GOT3 (cell line): ENCODE results near the gene CD3G.
A peak's percentile ranks its signal among the peaks of the same experiment; 100 is the strongest.

Source experiments
- DNase-seq: peaks from one replicate; lab custom pipeline; 2025; ENCODE audit warnings: mixed read lengths; lab: John Stamatoyannopoulos, UW

CD3G gene

DNA sequence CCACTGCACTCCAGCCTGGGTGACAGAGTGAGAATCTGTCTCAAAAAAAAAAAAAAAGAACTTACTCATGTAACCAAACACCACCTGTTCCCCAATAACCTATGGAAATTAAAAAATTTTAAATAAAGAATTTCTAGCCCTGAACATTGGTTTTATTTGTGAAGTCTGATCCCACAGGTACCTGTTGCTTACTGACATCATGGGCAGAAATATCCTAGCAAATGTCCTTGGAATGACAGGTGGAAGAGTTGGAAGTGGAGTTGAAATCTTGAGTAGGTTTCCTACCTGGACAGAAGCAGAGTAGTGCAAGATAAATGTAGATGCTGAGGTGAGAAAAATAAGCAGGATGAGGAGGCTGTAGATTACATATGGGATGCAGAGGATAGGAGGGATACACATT lies 18.9 kb upstream of the CD3G start:
- DNase-seq = no peak

DNA sequence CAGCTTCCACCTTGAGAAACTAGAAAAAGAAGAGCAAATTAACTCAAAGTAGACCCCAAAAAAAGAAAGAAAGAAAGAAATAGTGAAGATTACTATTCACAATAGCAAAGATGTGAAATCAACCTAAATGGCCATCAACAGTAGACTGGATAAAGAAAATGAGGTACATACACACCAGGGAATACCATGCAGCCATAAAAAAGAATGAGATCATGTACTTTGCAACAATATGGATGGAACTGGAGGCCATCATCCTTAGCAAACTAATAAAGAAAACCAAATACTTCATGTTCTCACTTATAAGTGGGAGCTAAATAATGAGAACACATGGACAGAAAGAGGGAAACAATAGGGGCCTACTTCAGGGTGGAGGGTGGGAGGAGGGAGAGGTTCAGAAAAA lies 15.4 kb upstream of the CD3G start:
- DNase-seq = no peak

DNA sequence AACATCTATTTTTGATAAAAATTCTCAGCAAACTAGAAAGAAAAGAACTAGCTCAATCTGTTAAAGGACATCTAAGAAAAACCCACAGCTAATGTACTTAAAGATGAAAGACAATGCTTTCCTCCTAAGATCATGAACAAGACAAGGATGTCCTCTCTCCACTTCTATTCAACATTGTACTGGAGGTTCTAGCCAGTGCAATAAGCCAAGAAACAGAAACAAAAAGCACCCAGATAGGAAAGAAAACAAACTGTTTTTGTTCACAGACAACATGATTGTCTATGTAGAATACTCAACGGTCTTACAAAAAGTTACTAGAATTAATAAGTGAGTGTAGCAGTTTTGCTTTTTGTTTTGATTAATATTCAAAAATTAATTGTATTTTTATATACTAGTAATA lies 9.4 kb upstream of the CD3G start:
- DNase-seq = no peak

DNA sequence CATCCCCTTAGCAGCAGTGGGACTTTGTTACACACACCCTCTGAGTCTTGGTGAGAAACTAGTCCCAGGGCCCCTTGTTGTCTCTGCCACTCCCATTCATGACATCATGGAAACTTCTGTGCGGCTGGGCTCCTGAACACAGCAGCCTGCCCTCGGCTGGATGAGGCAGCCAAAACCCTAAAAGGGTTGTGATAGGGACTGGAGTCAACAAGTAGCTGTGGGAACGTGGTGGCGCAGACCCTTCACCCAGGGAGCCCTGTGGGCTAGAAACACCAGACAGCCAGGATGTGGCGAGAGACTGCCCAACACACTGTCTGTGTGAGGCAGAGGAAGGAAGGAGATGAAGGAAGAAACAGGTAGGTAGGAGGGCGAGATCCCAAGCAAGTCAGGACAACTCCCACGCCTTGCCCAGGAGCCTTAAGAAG lies 5.5 kb upstream of the CD3G start:
- DNase-seq = peak; percentile 17

DNA sequence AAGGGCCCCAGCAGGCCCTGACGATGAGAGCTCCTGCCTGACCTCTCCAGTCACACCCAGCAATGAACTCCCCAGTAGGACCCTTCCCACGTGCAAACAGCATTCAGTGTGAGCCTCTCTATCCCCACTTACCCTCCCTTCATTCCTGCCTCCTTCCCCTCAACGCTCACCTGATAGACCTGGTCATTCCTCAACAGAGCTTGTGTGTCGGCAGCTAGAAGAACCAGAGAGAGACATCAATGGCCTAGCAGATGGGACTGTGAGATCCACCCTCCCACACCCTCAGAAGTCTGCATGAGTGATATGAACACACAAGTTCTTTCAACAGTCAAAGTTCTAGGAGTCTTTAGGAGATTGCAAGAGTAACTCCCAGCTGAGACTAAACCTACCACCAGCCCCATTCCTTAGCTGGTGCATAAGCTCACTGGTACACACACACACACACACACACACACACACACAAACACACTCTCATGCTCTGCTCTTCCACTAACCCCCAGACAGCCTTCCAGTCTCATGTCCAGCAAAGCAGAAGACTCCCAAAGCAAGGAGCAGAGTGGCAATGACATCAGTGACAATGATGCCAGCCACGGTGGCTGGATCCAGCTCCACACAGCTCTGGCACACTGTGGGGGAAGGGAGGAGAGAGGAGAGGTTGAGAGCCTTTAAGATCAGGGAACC lies 4.7 kb upstream of the CD3G start:
- DNase-seq = no peak

DNA sequence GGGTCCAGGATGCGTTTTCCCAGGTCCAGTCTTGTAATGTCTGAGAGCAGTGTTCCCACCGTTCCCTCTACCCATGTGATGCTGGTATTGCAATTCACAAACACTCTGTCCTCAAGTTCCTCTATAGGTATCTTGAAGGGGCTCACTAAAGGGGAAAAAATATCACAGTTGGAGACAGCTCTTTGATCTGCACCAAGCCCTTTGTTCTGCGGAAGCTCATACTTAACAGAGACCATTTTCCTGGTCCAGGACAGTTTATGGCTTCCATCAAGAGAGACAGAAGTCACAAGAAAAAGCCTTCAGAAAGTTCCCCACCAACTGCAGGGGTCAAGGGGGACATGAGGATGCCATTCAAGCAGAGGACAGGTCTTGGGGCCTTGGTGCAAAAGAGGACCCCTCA lies 3.7 kb upstream of the CD3G start:
- DNase-seq = no peak

DNA sequence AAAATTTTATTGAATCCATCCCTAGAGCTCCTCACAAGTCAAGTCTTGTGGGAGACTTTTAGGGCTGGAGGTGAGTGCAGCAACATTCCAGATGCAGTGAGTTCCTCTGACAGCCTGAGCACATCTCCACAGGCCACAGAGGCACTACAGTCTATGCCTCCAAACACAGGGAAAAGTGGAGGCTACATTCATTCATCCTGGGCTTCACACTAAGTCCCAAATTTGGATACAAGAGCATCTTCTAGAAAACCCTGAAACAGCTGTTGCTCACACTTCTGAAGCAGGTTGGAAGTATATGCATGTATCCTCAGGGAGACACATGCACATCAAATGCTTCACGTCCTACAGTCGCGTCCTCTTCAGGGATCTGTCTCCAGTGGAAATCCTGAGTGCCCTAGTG lies 2.9 kb upstream of the CD3G start:
- no peak for DNase-seq

DNA sequence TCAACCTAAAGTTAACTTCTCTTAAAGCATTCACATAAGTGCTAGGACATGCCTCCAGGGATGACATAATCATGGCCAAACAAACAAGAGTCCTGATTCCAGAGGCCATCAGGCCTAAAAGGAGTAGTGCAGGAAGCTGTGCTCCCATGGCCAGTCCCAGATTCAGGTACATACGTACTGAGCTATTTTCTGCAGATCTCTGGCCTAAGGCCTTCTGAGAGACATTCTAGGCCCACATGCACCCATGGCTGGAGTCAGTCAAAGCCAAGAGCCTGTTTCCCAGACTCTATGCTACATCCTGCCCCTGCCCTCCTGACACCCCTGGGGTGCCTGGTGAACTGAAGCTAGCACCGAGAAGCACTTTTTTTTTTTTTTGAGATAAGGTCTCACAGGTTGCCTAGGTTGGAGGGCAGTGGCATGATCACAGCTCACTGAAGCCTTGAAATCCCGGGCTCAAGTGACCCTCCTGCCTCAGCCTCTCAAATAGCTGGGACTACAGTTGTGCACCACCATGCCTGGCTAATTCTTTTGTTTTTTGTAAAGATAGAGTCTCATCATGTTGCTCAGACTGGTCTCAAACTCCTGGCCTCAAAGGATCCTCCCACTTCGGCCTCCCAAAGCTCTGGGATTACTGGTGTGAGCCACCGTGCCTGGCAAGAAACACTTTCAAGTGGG lies 2.2 kb upstream of the CD3G start:
- DNase-seq = no peak

DNA sequence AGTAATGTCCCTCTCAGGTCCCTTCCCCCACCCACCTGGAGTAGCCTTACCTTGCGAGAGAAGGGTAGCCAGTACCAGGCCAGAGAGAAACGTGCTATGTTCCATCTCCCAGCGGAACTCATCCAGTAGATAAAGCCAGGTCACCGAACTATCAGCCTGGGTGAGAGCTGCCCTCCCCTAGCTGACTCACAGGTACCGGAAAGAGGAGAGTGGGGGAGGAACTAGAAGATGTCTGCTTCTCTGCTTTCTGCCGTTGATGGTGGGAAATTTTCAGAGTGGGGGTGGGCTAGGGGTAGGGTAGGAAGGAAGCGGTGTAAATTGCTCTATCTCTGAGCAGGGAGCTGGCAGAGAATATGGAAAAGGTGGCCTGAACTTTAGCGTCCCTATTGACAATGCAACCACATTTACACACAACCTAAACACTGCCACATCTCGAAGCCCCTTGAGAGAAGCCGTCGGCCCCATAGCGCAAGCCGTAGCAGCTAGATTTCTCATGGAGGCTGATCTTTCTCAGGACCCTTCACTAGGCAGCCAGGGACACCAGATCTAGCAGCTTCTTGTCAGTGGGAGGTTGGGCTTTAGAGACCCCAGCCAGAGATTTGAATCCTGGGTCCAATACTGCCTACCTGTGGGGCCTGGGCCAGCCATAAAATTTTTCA lies 1.5 kb upstream of the CD3G start, which contains the start of gene CD3D:
Gene CD3D, minus strand, starts transcription at position 203 of the 659 bp plus-strand sequence. Its CDS starts 98 bp downstream, at position 105.
- no peak for DNase-seq

DNA sequence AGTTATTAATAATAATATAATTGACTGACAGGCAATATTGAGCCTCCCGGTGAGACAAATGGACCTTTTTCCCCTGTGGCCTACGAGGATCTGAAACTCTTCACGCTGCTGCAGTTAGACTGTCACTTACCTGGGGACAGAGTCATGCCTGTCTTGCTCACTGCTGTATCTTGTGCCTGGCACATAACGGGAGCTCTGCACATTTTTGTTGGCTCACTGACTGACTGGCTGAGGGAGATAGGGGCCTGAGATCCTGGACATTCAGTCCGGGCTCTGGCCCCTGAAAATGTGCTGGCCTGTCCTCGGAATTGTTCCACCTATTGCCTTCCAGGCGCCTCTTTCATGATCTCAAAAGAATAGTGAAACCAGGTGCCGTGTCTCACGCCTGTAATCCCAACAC lies 896 bp upstream of the CD3G start:
- DNase-seq = no peak

DNA sequence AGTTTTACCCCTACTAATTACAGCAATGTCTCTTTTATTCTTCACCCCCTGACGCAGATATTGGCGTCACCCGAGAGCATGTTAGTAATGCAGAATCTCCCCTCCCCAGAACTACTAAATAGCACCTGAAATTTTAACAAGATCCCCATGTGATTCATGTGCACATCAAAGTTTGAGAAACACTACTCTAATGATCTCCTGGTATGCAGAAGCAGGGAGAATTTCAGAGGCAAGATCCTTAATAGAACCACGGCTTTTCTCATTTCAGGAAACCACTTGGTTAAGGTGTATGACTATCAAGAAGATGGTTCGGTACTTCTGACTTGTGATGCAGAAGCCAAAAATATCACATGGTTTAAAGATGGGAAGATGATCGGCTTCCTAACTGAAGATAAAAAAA lies 5.3 kb downstream of the CD3G start:
- no peak for DNase-seq

DNA sequence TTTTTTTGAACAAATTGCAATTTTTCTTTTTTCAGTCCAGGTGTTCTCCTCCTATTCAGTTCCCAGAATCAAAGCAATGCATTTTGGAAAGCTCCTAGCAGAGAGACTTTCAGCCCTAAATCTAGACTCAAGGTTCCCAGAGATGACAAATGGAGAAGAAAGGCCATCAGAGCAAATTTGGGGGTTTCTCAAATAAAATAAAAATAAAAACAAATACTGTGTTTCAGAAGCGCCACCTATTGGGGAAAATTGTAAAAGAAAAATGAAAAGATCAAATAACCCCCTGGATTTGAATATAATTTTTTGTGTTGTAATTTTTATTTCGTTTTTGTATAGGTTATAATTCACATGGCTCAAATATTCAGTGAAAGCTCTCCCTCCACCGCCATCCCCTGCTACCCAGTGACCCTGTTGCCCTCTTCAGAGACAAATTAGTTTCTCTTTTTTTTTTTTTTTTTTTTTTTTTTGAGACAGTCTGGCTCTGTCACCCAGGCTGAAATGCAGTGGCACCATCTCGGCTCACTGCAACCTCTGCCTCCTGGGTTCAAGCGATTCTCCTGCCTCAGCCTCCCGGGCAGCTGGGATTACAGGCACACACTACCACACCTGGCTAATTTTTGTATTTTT lies 9.1 kb downstream of the CD3G start:
- no peak for DNase-seq

DNA sequence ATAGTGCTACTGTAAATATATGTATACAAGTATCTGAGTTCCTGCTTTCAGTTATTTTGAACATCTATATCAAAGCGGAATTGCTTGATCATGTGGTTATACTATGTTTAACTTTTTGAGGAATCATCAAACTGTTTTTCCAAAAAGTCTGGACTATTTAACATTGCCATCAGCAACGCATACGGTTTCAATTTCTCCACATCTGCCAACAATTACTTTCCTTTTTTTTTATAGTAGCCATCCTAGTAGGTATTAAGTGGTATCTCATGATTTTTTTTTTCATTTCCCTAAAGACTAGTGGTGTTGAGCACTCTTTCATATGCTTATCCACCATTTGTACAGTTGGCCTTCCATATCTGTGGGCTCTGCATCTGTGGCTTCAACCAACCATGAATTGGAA lies 13.9 kb downstream of the CD3G start:
- DNase-seq = no peak

DNA sequence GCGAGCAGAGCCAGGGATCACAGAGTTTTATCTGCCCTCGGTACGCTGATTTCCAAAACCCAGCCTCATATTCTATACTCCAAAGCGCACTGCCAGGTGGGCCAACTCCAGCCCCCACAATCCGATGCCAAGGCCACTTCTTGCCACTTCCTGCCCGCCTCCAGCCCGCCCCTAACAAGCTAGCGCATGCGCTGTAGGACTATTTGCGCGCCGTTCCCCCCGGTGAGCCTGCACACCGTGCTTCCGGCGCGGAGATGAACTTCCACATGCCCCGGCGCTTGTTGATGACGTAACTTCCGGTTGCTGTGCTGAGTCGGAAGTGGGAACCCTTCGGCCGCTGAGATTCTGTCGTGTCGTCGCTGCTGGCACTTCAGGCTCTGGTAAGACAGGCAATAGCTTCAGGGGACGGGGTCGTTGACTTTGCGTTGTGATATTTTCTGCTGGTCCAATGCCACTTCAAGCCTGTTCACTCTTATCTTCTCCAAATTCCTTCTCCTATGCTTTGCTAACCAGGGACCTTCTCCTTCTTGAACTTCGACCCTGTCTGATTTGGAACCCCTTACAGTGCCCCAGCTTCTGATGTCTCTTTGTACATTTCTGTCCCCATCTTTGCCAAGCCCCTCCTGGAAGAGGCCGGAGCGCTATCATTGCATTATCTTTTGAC lies 15.3 kb downstream of the CD3G start, which contains the start of gene UBE4A:
Gene UBE4A, plus strand, starts transcription at position 306 of the 664 bp plus-strand sequence. CDS start 5,481 bp downstream, outside the sequence.
- DNase-seq = peak; percentile 47

DNA sequence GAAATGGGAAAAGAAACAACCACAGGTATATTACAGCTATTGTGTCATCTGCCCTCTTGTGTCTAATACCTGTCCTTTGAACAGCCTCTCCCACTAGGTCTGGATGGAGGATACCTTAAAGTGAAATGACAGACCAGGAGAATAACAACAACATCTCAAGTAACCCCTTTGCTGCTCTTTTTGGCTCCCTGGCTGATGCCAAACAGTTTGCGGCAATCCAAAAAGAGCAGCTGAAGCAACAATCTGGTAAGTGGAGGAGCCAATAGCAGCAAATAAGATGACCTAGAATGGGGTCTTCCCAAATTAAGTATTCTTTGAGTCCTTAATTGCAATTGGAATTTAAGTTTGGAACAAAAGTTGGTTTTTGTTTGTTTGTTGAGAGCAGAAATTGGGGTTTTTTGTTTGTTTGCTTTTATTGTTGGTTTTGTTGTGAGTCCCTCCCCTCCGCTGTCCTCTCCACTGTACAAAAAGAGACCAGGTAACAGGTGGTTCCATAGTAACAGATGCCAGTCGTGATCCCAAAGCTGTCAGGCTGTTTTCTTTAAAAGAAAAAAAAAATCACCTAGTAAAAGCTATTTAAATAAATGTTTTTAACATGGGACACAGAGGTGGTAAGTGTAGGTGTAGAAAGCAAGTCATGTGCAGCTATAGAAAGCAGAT lies 20.9 kb downstream of the CD3G start:
- no peak for DNase-seq

DNA sequence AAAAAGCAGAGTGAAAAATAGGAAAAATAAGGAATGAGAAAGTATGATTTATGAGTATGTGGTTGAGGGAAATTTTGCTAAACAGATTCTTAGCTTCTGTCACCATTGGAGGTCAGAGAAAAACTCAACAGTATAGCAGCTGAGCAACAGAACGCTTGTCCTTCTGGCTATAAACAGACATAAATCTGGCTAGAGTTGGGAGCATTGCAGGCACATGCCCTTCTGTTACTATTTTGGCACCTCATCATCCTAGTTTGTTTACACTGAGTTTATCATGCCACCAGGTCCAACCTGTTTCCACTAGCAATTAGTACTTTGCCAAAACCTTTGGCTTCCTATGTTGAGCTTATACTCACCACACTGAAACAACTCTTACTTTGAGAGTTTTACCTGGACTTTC lies 22.1 kb downstream of the CD3G start:
- DNase-seq = no peak

DNA sequence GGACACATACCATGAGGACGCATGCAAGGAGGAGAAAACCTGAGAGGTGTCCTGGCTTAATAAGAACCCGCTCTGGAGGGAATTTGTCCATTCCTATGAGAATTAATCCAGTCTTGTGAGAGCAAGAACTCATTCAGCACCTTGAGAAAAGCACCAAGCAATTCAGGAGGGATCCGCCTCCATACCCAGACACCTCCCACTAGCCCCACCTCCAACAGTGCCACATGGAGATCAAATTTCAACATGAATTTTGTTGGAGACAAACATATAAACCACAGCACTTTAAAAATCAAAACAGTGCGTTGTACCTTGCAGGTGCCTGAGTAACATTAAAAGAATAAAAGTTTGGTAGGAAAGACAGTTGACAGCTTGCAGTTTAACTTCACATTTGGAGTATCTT lies 26.6 kb downstream of the CD3G start:
- DNase-seq = no peak

DNA sequence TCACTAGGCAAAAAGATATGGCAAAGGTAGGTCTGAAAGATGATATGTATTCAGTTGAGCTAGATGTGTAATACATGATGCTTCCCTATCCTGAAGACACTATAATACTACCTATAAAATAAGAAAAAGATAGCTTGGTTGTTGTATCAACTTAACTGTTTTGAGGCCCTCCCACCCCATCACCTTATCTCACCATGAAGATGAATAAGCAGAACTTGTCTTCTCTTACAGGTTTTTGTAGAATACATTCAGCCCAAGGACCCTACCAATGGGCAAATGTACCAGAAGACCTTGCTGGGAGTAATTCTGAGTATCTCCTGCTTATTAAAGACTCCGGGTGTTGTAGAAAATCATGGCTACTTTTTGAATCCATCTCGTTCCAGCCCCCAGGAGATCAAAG lies 29.1 kb downstream of the CD3G start:
- DNase-seq = no peak

DNA sequence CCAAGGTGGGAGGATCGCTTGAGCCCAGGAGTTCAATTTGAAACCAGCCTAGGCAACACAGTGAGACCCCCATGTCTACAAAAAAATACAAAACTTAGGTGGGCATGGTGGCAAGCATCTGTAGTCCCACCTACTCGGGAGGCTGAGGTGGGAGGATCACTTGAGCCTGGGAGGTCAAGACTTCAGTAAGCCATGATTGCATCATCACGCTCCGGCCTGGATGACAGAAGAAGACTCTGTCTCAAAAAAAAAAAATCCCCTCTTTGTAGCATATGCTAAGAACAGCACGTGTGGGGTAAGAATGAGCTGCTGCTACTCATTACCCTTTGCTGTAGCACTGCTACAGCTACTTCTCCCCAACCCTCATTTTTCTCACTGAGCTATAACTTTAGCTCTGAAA lies 29.7 kb downstream of the CD3G start:
- DNase-seq = no peak

DNA sequence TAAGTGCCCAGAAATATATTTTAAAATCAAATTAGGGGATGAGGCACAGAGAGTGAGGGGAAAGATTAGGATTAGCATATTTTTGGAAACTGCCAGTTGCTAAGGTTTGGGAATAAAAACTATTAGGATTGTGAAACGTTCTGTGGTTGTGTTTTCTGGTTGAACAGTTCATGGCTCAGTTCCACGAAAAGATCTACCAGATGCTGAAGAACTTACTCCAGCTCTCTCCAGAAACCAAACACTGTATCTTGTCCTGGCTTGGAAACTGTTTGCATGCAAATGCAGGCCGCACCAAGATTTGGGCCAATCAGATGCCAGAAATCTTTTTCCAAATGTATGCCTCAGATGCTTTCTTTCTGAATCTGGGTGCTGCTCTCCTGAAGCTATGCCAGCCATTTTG lies 30.6 kb downstream of the CD3G start:
- DNase-seq = no peak

DNA sequence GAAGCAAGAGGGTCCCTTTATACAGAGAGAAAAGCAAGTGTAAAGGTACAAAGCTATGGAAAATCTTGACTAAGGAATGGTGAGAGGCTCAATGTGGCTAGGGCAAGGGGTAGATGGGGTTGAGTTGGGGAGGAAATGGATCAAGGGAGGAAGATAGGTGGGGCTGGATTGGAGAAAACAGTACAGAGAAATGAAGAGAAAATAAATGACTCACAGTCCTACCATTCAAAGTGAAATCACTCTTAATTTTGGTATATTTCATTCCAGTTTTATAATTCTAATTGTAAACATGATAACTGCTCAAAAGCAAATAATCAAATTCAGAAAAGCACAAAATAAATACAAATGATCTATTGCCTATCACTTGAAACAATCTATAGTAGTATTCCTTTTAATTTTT lies 31.8 kb downstream of the CD3G start:
- DNase-seq = no peak

DNA sequence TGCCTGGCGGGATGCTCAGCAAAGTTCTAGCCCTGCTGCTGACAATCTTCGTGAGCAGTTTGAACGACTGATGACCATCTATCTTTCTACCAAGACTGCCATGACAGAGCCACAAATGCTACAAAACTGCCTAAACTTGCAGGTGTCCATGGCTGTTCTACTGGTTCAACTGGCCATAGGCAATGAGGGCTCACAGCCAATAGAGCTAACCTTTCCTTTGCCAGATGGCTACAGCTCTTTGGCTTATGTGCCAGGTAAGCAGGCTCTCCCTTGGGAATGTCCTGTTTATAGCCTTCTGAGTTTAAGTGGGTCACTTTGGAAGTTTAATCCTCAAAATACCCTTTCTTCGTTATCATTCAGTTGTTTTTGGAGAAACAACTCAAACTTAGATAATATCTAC lies 35.4 kb downstream of the CD3G start:
- no peak for DNase-seq
